ENCODE data around the gene LIMCH1. TPM values are rescaled to one million over a fixed set of nuclear protein-coding genes. Genes with fewer than 3 reads are reported as not detected.
A peak's percentile ranks its signal among the peaks of the same experiment; 100 is the strongest.

The LIMCH1 gene
- total and polyA plus RNA-seq, 8 donors, result 4.7 to 37.1 (median 17.4) TPM

DNA sequence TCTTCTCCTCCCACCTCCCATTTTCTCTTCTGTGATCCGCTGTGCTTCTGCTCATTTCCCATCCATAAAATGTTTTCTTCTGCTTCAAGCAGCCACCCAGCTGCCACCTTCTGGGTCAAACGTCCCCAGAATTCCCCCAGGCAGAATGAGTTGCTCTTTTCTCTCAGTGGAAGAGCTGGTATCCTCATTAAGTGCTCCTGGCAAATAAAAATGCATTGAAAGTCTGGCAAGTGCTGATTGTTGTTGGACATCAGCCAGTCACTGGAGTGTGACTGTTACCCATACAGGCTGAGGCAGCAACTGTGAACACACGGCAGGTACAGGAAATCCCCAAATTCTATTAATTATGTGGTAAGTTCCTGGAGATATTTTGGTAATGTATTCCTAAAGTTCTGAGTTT lies 52.6 kb downstream of the LIMCH1 start:
- no peaks in the 10 kb centered on the region for H3K9me3 ChIP-seq
- H3K4me3 ChIP-seq, result no peak overlapping the region
- H3K27me3 ChIP-seq, result no peaks in the 10 kb centered on the region
- peak in 1 of 2 donors; percentile 44 for DNase-seq
- intact Hi-C loops (cut with DNase I; ENCODE audit: low total_unique reads), result no loop called here
- H3K36me3 ChIP-seq, result no peaks in the 10 kb centered on the region
- peaks cover 0 to 6% (median 2%) of the 10 kb centered on the region in 4 donors for H3K4me1 ChIP-seq
- TF ChIP-seq POLR2A (IDR thresholded peaks at IDR 0.05) (no peak), EP300 (IDR thresholded peaks at IDR 0.05) (no peak), POLR2AphosphoS5 (IDR thresholded peaks at IDR 0.05) (no peak)
- WGBS, 5 donors, result 33 to 39% (median 36%) methylated on average over 3 of the region's 3 CpGs
- H3K27ac ChIP-seq, result no peak overlapping the region

DNA sequence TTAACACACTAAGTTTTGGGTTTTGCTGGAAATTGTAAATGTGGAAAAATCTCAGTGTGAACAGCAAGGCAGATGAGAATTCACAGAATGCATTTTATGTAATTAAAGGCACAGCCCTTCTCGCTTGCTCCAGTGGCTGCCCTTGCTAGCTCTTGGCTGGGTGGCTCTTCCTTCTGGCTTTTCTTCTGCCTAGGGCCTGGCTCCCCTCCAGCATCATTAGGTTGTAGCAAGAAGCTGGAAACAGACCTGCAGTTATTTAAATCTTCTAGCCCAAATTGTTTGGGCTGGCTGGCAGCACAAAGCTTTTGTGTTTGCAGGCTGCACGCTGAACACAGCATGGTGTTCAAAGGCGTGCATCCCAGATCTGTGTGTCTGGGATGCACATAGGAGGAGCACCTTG lies 56.5 kb downstream of the LIMCH1 start:
- 60 to 72% (median 71%) methylated on average over 3 of the region's 3 CpGs for WGBS, 5 donors
- no peaks in the 10 kb centered on the region for H3K9me3 ChIP-seq
- TF ChIP-seq EP300 (IDR thresholded peaks at IDR 0.05) (no peak), POLR2AphosphoS5 (IDR thresholded peaks at IDR 0.05) (no peak), POLR2A (IDR thresholded peaks at IDR 0.05) (no peak)
- TF ChIP-seq, protein P1, sequence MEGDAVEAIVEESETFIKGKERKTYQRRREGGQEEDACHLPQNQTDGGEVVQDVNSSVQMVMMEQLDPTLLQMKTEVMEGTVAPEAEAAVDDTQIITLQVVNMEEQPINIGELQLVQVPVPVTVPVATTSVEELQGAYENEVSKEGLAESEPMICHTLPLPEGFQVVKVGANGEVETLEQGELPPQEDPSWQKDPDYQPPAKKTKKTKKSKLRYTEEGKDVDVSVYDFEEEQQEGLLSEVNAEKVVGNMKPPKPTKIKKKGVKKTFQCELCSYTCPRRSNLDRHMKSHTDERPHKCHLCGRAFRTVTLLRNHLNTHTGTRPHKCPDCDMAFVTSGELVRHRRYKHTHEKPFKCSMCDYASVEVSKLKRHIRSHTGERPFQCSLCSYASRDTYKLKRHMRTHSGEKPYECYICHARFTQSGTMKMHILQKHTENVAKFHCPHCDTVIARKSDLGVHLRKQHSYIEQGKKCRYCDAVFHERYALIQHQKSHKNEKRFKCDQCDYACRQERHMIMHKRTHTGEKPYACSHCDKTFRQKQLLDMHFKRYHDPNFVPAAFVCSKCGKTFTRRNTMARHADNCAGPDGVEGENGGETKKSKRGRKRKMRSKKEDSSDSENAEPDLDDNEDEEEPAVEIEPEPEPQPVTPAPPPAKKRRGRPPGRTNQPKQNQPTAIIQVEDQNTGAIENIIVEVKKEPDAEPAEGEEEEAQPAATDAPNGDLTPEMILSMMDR (IDR thresholded peaks at IDR 0.05), result no peak
- peaks cover 0 to 6% (median 0%) of the 10 kb centered on the region in 4 donors for H3K4me1 ChIP-seq
- H3K4me3 ChIP-seq, result no peak overlapping the region
- H3K36me3 ChIP-seq, result no peaks in the 10 kb centered on the region
- H3K27me3 ChIP-seq, result no peaks in the 10 kb centered on the region
- intact Hi-C loops (cut with DNase I; ENCODE audit: low total_unique reads), result no loop called here
- DNase-seq, result peak in 1 of 2 donors; percentile 56
- no peak overlapping the region for H3K27ac ChIP-seq

DNA sequence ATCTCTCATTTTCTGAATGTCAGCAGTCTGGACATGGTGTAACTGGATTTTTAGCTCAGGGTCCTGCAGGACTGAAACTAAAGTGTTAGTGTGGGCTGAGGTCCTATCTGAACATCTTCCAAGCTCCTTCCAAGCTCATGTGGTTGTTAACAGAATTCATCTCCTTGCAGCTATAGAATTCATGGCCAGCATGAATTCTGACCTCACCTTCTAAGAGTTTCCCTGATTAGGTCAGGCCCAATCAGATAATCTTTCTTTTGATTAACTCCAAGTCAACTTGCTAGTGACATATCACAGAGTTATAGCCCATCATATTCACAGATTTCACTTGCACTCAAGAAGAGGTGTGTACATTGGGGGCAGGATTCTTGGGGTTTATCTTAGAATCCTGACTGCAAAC lies 59.5 kb downstream of the LIMCH1 start:
- H3K36me3 ChIP-seq, result no peaks in the 10 kb centered on the region
- intact Hi-C loops (cut with DNase I; ENCODE audit: low total_unique reads), result no loop called here

DNA sequence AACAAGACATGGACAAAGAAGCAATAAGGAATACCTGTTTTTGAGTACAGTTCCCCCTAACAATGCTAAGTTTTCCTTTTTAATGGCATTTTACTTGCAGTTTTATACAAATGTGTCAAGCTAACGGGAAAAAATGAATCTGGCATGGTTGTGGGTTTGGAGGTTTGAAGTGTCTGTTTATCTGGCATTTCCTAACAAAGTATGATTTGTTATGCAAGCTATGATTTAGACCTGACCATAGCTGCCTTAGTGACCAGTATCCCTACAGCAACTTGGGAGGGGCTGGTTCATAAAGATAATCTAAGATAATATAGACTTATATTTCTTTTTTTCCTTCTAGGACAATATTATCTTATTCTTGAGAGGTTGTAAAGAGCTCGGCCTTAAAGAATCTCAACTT lies 60.6 kb downstream of the LIMCH1 start:
- no peak overlapping the region for H3K27ac ChIP-seq
- no peaks in the 10 kb centered on the region for H3K9me3 ChIP-seq
- no peak overlapping the region for H3K4me3 ChIP-seq
- DNase-seq, result no peak
- no peak for TF ChIP-seq POLR2A (IDR thresholded peaks at IDR 0.05)
- TF ChIP-seq, protein P1 (IDR thresholded peaks at IDR 0.05), result no peak
- no peak for TF ChIP-seq POLR2AphosphoS5 (IDR thresholded peaks at IDR 0.05)
- TF ChIP-seq EP300 (IDR thresholded peaks at IDR 0.05), result no peak
- WGBS, 5 donors, result 67 to 74% (median 70%) methylated on average over 2 of the region's 2 CpGs
- peaks cover 0 to 15% (median 0%) of the 10 kb centered on the region in 4 donors for H3K4me1 ChIP-seq
- intact Hi-C loops (cut with DNase I; ENCODE audit: low total_unique reads), result no loop called here
- no peaks in the 10 kb centered on the region for H3K27me3 ChIP-seq
- H3K36me3 ChIP-seq, result no peaks in the 10 kb centered on the region

More for the DNA sequence above, 59.5 kb downstream of the LIMCH1 start:
- Histone ChIP-seq H3K27ac (no peak overlapping the region), H3K27me3 (no peaks in the 10 kb centered on the region), H3K9me3 (no peaks in the 10 kb centered on the region), H3K4me1 (peaks cover 0 to 6% (median 0%) of the 10 kb centered on the region in 4 donors), H3K4me3 (no peak overlapping the region)
- TF ChIP-seq EP300 (IDR thresholded peaks at IDR 0.05) (no peak), POLR2AphosphoS5 (IDR thresholded peaks at IDR 0.05) (no peak), POLR2A (IDR thresholded peaks at IDR 0.05) (no peak)
- TF ChIP-seq, protein P1 (IDR thresholded peaks at IDR 0.05), result no peak
- no peak for DNase-seq

DNA sequence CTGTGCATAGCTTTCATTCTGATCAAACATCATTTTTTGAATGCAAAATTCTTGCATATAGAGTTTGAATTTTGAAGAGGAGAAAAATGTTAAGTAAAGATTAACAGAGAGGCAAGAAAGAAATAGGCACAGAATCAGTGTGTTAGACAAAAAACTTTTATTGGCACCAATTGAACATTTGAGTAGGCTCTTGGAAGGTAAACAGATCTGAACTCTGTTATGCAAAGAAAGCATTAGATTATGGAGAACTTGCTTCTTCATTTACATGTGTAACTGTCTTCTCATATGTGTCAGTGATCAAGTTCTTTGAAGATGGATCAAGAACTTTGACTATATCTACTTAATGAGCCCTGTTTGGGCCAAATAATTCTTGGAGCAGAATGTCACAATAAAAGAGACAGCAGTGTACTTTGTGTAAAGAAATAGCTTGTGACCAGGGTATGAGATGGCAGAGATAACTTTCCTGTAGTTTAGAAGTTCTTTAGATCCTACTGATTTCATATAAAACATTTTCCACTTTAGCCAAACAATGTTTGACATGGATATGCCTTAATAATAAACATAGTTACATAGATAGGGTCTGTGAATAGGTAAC lies 61.3 kb downstream of the LIMCH1 start:
- TF ChIP-seq, protein P1 (IDR thresholded peaks at IDR 0.05), result no peak
- TF ChIP-seq POLR2A (IDR thresholded peaks at IDR 0.05) (no peak), EP300 (IDR thresholded peaks at IDR 0.05) (no peak), POLR2AphosphoS5 (IDR thresholded peaks at IDR 0.05) (no peak)
- H3K27me3 ChIP-seq, result no peaks in the 10 kb centered on the region
- no peaks in the 10 kb centered on the region for H3K36me3 ChIP-seq
- no peak overlapping the region for H3K27ac ChIP-seq
- no peaks in the 10 kb centered on the region for H3K9me3 ChIP-seq
- no peak for DNase-seq
- H3K4me3 ChIP-seq, result no peak overlapping the region
- H3K4me1 ChIP-seq, result peaks cover 0 to 13% (median 0%) of the 10 kb centered on the region in 4 donors
- intact Hi-C loops (cut with DNase I; ENCODE audit: low total_unique reads), result no loop called here
